ENCODE results near the gene CSAG2.

The CSAG2 gene

GRCh38 chrX:152663086-152663485 is 46.0 kb downstream of the CSAG2 start:
- DNase-seq (ENCODE audit: low read depth in 2 of 2), result no peak

DNA sequence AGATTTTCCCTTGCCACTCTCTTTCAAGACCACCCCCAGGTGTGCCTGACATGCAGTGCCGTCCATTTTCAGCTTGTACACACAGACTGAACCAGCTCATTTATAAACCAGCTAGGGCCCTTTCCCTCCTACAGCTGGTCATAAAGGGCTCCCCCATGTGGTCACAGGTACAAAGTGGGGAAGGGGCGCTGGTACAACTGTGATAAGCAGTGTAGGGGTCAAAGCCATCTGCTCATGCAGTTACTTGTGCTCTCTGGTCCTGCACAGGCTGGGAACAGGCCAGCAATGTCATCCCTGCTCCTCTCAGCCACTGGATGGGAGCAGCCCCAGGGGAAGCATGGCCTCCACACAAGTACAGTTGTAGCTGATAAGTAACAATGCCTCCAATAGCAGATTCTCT is 50.8 kb downstream of the CSAG2 start:
- DNase-seq (ENCODE audit: low read depth in 2 of 2), result no peak

Measured in stimulated activated CD8-positive, alpha-beta memory T cell treated with anti-CD3 and anti-CD28 coated beads, Interleukin-2, amount 100 ng/mL, for 1 hour (primary cell).